Fibroblast of lung (primary cell): ENCODE data around the gene CARMIL1. TPM values are rescaled to one million over a fixed set of nuclear protein-coding genes. Genes with fewer than 3 reads are reported as not detected.
A peak's percentile ranks its signal among the peaks of the same experiment; 100 is the strongest.

Experiments used
- DNase-seq, 2 donors: peaks; one replicate each; pipeline versions ENCODE4 v3.0.0 to v3.0.0-alpha.2; 2010; ENCODE audit warnings: low read depth in 2 of 2
- H2AFZ ChIP-seq: 2 replicates; pipeline ENCODE4 v1.5.1; 2012; ENCODE audit warnings: low read length, control low read depth, inconsistent platforms
- H3K27ac ChIP-seq: 2 replicates; pipeline ENCODE4 v1.5.1; 2011; ENCODE audit warnings: low read length, control low read depth; ENCODE audit not compliant: insufficient read depth
- H3K27me3 ChIP-seq: 2 replicates; pipeline ENCODE4 v1.5.1; 2011; ENCODE audit warnings: mild to moderate bottlenecking, low read length; ENCODE audit not compliant: control insufficient read depth, insufficient read depth
- H3K36me3 ChIP-seq: 2 replicates; pipeline ENCODE4 v1.5.1; 2011; ENCODE audit warnings: low read length; ENCODE audit not compliant: control insufficient read depth, insufficient read depth
- H3K4me1 ChIP-seq: 2 replicates; pipeline ENCODE4 v1.5.1; 2011; ENCODE audit warnings: low read length; ENCODE audit not compliant: control insufficient read depth, insufficient read depth; ENCODE audit errors: extremely low read depth
- H3K4me2 ChIP-seq: 2 replicates; pipeline ENCODE4 v1.5.1; 2011; ENCODE audit warnings: low read length, control low read depth; ENCODE audit not compliant: insufficient read depth; ENCODE audit errors: extremely low read depth
- H3K4me3 ChIP-seq, 4 experiments: fragments of 200-600 bp in 1 of 4; sonication (generic) in 1 of 4; replicated peaks in 1 of 4; 2 replicates each; pipeline ENCODE4 v1.5.1; 2011 to 2016; ENCODE audit warnings: low read length in 4 of 4, low read depth in 3 of 4, mild to moderate bottlenecking in 3 of 4, control low read depth in 2 of 4, inconsistent platforms in 1 of 4, mixed read lengths in 1 of 4; ENCODE audit not compliant: insufficient read depth in 1 of 4; ENCODE audit errors: control extremely low read depth in 1 of 4
- H3K79me2 ChIP-seq: 2 replicates; pipeline ENCODE4 v1.5.1; 2012; ENCODE audit warnings: mild to moderate bottlenecking, low read length, inconsistent platforms; ENCODE audit not compliant: control insufficient read depth, insufficient read depth
- H3K9ac ChIP-seq: 2 replicates; pipeline ENCODE4 v1.5.1; 2011; ENCODE audit warnings: mild to moderate bottlenecking, low read length, control low read depth; ENCODE audit not compliant: insufficient read depth
- H3K9me3 ChIP-seq: 2 replicates; pipeline ENCODE4 v1.5.1; 2012; ENCODE audit warnings: low read depth, low read length; ENCODE audit not compliant: control insufficient read depth, insufficient read depth
- H4K20me1 ChIP-seq: 2 replicates; pipeline ENCODE4 v1.5.1; 2011; ENCODE audit warnings: low read length; ENCODE audit not compliant: control insufficient read depth, insufficient read depth; ENCODE audit errors: extremely low read depth
- EZH2 ChIP-seq: IDR thresholded peaks from 2 replicates; pipeline ENCODE4 v1.5.1; 2012; ENCODE audit warnings: low read length, control low read depth, mild to moderate bottlenecking; ENCODE audit errors: missing control alignments
- polyA plus RNA-seq, 2 donors: library from polyadenylated mRNA; depleted of rRNA in 1 of 2; stranded (reverse) in 1 of 2; unstranded in 1 of 2; fragments of >200 nt; gene quantifications; 2 replicates each; pipeline ENCODE4 v1.2.1, GENCODE V29; 2011 to 2012; ENCODE audit warnings: missing spikeins in 1 of 2
- total RNA-seq: library from RNA; depleted of rRNA; stranded (reverse); fragments of >200 nt; gene quantifications from 2 replicates; pipeline ENCODE4 v1.2.1, GENCODE V29; 2014
- TF ChIP-seq, protein P1 (sequence below), 2 donors: IDR thresholded peaks in 1 of 2; conservative IDR thresholded peaks in 1 of 2; 1 replicate in 1 of 2; 2 replicates in 1 of 2; pipeline ENCODE4 v1.5.1; 2011 to 2012; ENCODE audit warnings: low read length in 2 of 2, control low read depth in 1 of 2, inconsistent platforms in 1 of 2, low read depth in 1 of 2, mild to moderate bottlenecking in 1 of 2

Gene CARMIL1
- total and polyA plus RNA-seq, 2 donors (not counting 1 experiment from before 2014, with no cell fraction given): 10.2 to 12.5 TPM

DNA sequence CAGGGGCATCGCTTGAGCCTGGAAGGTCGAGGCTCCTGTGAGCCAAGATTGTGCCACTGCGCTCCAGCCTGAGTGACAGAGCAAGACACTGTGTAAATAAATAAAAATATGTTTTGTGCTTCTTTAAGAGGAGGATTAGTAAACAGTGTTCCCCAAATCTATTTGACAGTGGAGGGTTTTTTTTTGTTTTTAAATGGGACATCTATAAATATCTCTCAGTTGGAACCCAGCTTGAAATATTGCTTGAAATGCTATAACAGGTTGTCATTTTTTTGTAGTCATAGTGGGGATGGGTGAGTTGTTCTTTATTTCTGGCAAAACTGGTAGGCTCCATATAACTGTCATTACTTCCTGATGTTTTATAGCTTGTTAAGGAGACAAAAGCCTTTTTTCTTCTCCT, 54.3 kb downstream of the CARMIL1 start:
- Histone ChIP-seq H3K4me1 (no peaks in the 10 kb centered on the region), H3K4me3 (no peak overlapping the region), H3K27me3 (no peaks in the 10 kb centered on the region), H3K79me2 (no peaks in the 10 kb centered on the region), H3K27ac (no peak overlapping the region), H4K20me1 (no peaks in the 10 kb centered on the region), H3K4me2 (no peak overlapping the region), H3K36me3 (no peaks in the 10 kb centered on the region), H2AFZ (no peak overlapping the region), H3K9ac (no peak overlapping the region), H3K9me3 (no peaks in the 10 kb centered on the region)
- TF ChIP-seq EZH2: no peak
- TF ChIP-seq, protein P1, sequence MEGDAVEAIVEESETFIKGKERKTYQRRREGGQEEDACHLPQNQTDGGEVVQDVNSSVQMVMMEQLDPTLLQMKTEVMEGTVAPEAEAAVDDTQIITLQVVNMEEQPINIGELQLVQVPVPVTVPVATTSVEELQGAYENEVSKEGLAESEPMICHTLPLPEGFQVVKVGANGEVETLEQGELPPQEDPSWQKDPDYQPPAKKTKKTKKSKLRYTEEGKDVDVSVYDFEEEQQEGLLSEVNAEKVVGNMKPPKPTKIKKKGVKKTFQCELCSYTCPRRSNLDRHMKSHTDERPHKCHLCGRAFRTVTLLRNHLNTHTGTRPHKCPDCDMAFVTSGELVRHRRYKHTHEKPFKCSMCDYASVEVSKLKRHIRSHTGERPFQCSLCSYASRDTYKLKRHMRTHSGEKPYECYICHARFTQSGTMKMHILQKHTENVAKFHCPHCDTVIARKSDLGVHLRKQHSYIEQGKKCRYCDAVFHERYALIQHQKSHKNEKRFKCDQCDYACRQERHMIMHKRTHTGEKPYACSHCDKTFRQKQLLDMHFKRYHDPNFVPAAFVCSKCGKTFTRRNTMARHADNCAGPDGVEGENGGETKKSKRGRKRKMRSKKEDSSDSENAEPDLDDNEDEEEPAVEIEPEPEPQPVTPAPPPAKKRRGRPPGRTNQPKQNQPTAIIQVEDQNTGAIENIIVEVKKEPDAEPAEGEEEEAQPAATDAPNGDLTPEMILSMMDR (conservative IDR thresholded peaks at IDR 0.05 in 1 of 2, IDR thresholded peaks at IDR 0.05 in 1 of 2; ENCODE audit: low read depth in 1 of 2, low read length in 2 of 2): no peak
- no peak for DNase-seq

DNA sequence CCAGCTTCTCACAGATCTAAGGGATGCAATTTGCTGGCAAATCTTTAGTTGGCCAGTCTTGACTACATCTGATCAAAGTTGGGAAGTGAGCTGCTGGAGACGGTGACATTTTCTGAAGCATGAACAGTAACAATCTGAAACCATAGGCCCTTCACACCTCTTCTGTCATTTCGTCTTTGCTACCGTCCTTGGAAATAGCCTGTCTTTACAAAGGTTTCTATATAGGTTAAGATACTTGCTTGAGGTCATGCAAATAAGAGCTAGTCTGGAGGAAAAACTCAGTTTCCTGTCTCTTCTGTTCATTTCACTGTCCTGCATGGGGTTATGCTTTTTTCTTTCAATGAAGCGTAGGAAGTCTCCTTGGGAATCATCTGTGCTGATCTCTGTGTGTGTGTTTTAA, 55.6 kb downstream of the CARMIL1 start:
- no peaks in the 10 kb centered on the region for H3K27me3 ChIP-seq
- no peak for TF ChIP-seq EZH2
- TF ChIP-seq, protein P1 (conservative IDR thresholded peaks at IDR 0.05 in 1 of 2, IDR thresholded peaks at IDR 0.05 in 1 of 2; ENCODE audit: low read depth in 1 of 2, low read length in 2 of 2): no peak
- no peaks in the 10 kb centered on the region for H3K79me2 ChIP-seq
- no peaks in the 10 kb centered on the region for H3K4me1 ChIP-seq
- H3K4me2 ChIP-seq: no peak overlapping the region
- H3K9ac ChIP-seq: no peak overlapping the region
- H3K4me3 ChIP-seq: no peak overlapping the region
- no peak overlapping the region for H3K27ac ChIP-seq
- H4K20me1 ChIP-seq: no peaks in the 10 kb centered on the region
- H3K36me3 ChIP-seq: no peaks in the 10 kb centered on the region
- no peak for DNase-seq
- no peak overlapping the region for H2AFZ ChIP-seq
- H3K9me3 ChIP-seq: no peaks in the 10 kb centered on the region

DNA sequence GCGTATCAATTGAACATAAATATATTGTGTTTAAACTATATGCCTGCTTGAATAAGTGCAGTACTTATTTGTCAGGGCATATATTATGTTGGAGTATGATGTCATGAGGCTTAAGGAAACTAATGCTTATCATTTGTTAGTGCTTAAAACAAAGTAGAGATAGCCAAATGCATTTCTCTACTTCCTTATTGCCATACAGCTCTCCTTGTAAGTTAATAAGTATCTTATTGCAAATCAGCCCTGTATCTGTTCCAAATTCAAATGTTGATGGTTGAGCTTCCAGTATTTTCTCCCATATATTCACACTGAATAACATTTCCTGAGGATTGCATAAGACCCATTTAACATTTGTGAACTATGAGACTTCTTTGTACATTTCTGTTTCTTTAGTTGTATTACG, 57.8 kb downstream of the CARMIL1 start:
- H4K20me1 ChIP-seq: no peaks in the 10 kb centered on the region
- DNase-seq: peak in 1 of 2 donors; percentile 54
- H2AFZ ChIP-seq: no peak overlapping the region
- H3K79me2 ChIP-seq: no peaks in the 10 kb centered on the region
- H3K36me3 ChIP-seq: no peaks in the 10 kb centered on the region
- no peak overlapping the region for H3K4me3 ChIP-seq
- no peak overlapping the region for H3K9ac ChIP-seq
- no peaks in the 10 kb centered on the region for H3K27me3 ChIP-seq
- no peak for TF ChIP-seq EZH2
- TF ChIP-seq, protein P1 (conservative IDR thresholded peaks at IDR 0.05 in 1 of 2, IDR thresholded peaks at IDR 0.05 in 1 of 2; ENCODE audit: low read depth in 1 of 2, low read length in 2 of 2): no peak
- H3K9me3 ChIP-seq: no peaks in the 10 kb centered on the region
- H3K4me1 ChIP-seq: no peaks in the 10 kb centered on the region
- no peak overlapping the region for H3K27ac ChIP-seq
- no peak overlapping the region for H3K4me2 ChIP-seq
